Peyer's patch (tissue), 4 donors: Measurements from ENCODE around the gene UVSSA.

Experiments used
- POLR2A ChIP-seq, 2 donors: fragments of 450-650 bp; IDR thresholded peaks; one replicate each; pipeline ENCODE4 v1.5.1; 2017; ENCODE audit warnings: antibody characterized with exemption in 2 of 2, mild to moderate bottlenecking in 2 of 2, moderate library complexity in 2 of 2
- TF ChIP-seq, protein P1 (sequence below), 6 experiments: fragments of 450-650 bp in 4 of 6; fragments of 200-600 bp in 2 of 6; sonication (generic) in 1 of 6; IDR thresholded peaks; one replicate each; pipeline ENCODE4 v1.5.1; 2017 to 2019; ENCODE audit warnings: antibody characterized with exemption in 6 of 6, mild to moderate bottlenecking in 3 of 6, moderate library complexity in 1 of 6

GRCh38 chr4:1400831-1401408 is 53.9 kb downstream of the UVSSA start:
- TF ChIP-seq, protein P1, sequence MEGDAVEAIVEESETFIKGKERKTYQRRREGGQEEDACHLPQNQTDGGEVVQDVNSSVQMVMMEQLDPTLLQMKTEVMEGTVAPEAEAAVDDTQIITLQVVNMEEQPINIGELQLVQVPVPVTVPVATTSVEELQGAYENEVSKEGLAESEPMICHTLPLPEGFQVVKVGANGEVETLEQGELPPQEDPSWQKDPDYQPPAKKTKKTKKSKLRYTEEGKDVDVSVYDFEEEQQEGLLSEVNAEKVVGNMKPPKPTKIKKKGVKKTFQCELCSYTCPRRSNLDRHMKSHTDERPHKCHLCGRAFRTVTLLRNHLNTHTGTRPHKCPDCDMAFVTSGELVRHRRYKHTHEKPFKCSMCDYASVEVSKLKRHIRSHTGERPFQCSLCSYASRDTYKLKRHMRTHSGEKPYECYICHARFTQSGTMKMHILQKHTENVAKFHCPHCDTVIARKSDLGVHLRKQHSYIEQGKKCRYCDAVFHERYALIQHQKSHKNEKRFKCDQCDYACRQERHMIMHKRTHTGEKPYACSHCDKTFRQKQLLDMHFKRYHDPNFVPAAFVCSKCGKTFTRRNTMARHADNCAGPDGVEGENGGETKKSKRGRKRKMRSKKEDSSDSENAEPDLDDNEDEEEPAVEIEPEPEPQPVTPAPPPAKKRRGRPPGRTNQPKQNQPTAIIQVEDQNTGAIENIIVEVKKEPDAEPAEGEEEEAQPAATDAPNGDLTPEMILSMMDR (IDR thresholded peaks at IDR 0.05) = no peak
- TF ChIP-seq POLR2A (IDR thresholded peaks at IDR 0.05) = no peak
